SK-N-MC (cell line): Measurements from ENCODE around the gene HS3ST3B1.

Experiments
- EZH2 ChIP-seq: fragments of 200-600 bp; sonication (generic); IDR thresholded peaks from one replicate; pipeline ENCODE4 v1.6.1; 2017; ENCODE audit warnings: antibody characterized with exemption
- POLR2AphosphoS5 ChIP-seq: IDR thresholded peaks from 2 replicates; pipeline ENCODE4 v1.6.1; 2012; ENCODE audit warnings: mild to moderate bottlenecking, low read depth, low read length, borderline replicate concordance

- TF ChIP-seq EZH2, result no peak
- no peak for TF ChIP-seq POLR2AphosphoS5
Measured at GRCh38 chr17:14372905-14373613, 72.2 kb downstream of the HS3ST3B1 start.
